Naive thymus-derived CD4-positive, alpha-beta T cell (primary cell): Measurements from ENCODE around the gene ATP13A2. TPM values are rescaled to one million over a fixed set of nuclear protein-coding genes. Genes with fewer than 3 reads are reported as not detected.
A peak's percentile ranks its signal among the peaks of the same experiment; 100 is the strongest.

Experiments
- ATAC-seq: fragments of 150-1000 bp; cut with Tn5 transposase; 2 replicates; pipeline ENCODE4 v1.10.0; 2021; ENCODE audit warnings: mild to moderate bottlenecking, moderate library complexity
- CTCF ChIA-PET: fragments of 350-600 bp; sonication (Branson Sonifier 250); formaldehyde crosslinking; loops from one replicate; lab custom pipeline; 2021; ENCODE audit warnings: antibody characterized with exemption; lab: Charles Lee
- POLR2A ChIA-PET: fragments of 350-600 bp; sonication (Branson Sonifier 250); formaldehyde crosslinking; loops from one replicate; lab custom pipeline; 2021; ENCODE audit warnings: antibody characterized with exemption, inconsistent platforms; lab: Charles Lee
- DNase-seq, 9 donors: peaks; one replicate each; pipeline versions ENCODE4 v3.0.0 to v3.0.0-alpha.2; 2020 to 2022; ENCODE audit warnings: mixed read lengths in 1 of 9
- H3K27ac ChIP-seq: one replicate; pipeline ENCODE4 v1.7.0; 2013; ENCODE audit warnings: mild to moderate bottlenecking, low read depth, low read length, moderate library complexity
- H3K27me3 ChIP-seq, 2 donors: one replicate each; pipeline ENCODE4 v1.7.0; 2013; ENCODE audit warnings: low read length in 2 of 2, mild to moderate bottlenecking in 2 of 2, moderate library complexity in 2 of 2; ENCODE audit not compliant: control insufficient read depth in 2 of 2, insufficient read depth in 2 of 2
- H3K36me3 ChIP-seq, 3 experiments: 1 replicate in 2 of 3; 2 replicates in 1 of 3; pipeline ENCODE4 v1.7.0; 2013; ENCODE audit warnings: low read length in 3 of 3, mild to moderate bottlenecking in 3 of 3, moderate library complexity in 1 of 3; ENCODE audit not compliant: insufficient read depth in 3 of 3, control insufficient read depth in 2 of 3
- H3K4me1 ChIP-seq, 2 donors: one replicate each; pipeline ENCODE4 v1.7.0; 2013; ENCODE audit warnings: low read length in 2 of 2, mild to moderate bottlenecking in 2 of 2, moderate library complexity in 1 of 2; ENCODE audit not compliant: control insufficient read depth in 2 of 2, insufficient read depth in 2 of 2
- H3K4me3 ChIP-seq: 2 replicates; pipeline ENCODE4 v1.7.0; 2013; ENCODE audit warnings: mild to moderate bottlenecking, low read length
- H3K9me3 ChIP-seq, 3 experiments: 1 replicate in 2 of 3; 2 replicates in 1 of 3; pipeline ENCODE4 v1.7.0; 2013; ENCODE audit warnings: low read length in 3 of 3; ENCODE audit not compliant: control insufficient read depth in 2 of 3
- H3K27ac Mint-ChIP-seq, 9 donors: one replicate each; pipeline ENCODE4 v1.8.0; 2020 to 2022; ENCODE audit warnings: mixed read lengths in 9 of 9, mild to moderate bottlenecking in 8 of 9, moderate library complexity in 5 of 9, inconsistent platforms in 2 of 9
- H3K27me3 Mint-ChIP-seq, 5 donors: one replicate each; pipeline ENCODE4 v1.8.0; 2021 to 2022; ENCODE audit warnings: mixed read lengths in 5 of 5, mild to moderate bottlenecking in 1 of 5
- H3K36me3 Mint-ChIP-seq, 5 donors: one replicate each; pipeline ENCODE4 v1.8.0; 2020 to 2022; ENCODE audit warnings: mixed read lengths in 5 of 5, mild to moderate bottlenecking in 3 of 5, inconsistent platforms in 1 of 5
- H3K4me1 Mint-ChIP-seq, 7 donors: one replicate each; pipeline ENCODE4 v1.8.0; 2020 to 2022; ENCODE audit warnings: mixed read lengths in 7 of 7, mild to moderate bottlenecking in 3 of 7, inconsistent platforms in 1 of 7
- H3K4me3 Mint-ChIP-seq, 10 donors: one replicate each; pipeline ENCODE4 v1.8.0; 2020 to 2022; ENCODE audit warnings: mild to moderate bottlenecking in 10 of 10, mixed read lengths in 10 of 10, moderate library complexity in 6 of 10, inconsistent platforms in 2 of 10
- H3K9me3 Mint-ChIP-seq, 11 donors: one replicate each; pipeline ENCODE4 v1.8.0; 2020 to 2022; ENCODE audit warnings: mixed read lengths in 11 of 11, mild to moderate bottlenecking in 4 of 11, inconsistent platforms in 1 of 11, moderate library complexity in 1 of 11
- intact Hi-C, 2 donors: fragments of 100-400 bp; cut with micrococcal nuclease; formaldehyde crosslinking; loops; one replicate each; pipeline ENCODE4 v1.15.1; 2023
- polyA plus RNA-seq, 2 donors: library from polyadenylated mRNA; unstranded; fragments of 300-500 nt; fragmentation: Illumina TruSeq; gene quantifications; one replicate each; pipeline ENCODE4 v1.2.3, GENCODE V29; 2021
- total RNA-seq, 6 experiments: library from RNA in 5 of 6; stranded (reverse) in 5 of 6; gene quantifications; 1 replicate in 5 of 6; 2 replicates in 1 of 6; pipeline ENCODE4 v1.2.3 and lab custom pipeline; 2021 to 2026

The ATP13A2 gene
- total and polyA plus RNA-seq, 7 experiments from 2014 or later = 25.6 to 59.1 (median 42.1) TPM

GRCh38 chr1:17004466-17005364 lies 7.0 kb downstream of the ATP13A2 start:
- Histone ChIP-seq H3K27ac (no peak overlapping the region), H3K27me3 (no peaks in the 10 kb centered on the region), H3K4me1 (no peaks in the 10 kb centered on the region), H3K36me3 (peaks cover 0 to 54% (median 3%) of the 10 kb centered on the region in 3 experiments), H3K9me3 (no peaks in the 10 kb centered on the region), H3K4me3 (no peak overlapping the region)
- Mint-ChIP-seq H3K4me1 (peaks cover 0 to 5% (median 1%) of the 10 kb centered on the region in 7 donors), H3K27ac (no peak overlapping the region), H3K4me3 (no peak overlapping the region), H3K36me3 (peaks cover 0 to 27% (median 7%) of the 10 kb centered on the region in 5 donors), H3K9me3 (no peaks in the 10 kb centered on the region), H3K27me3 (no peaks in the 10 kb centered on the region)
- CTCF ChIA-PET = no interaction called here
- intact Hi-C loops = no loop called here
- DNase-seq (no peak), ATAC-seq (no peak)
- POLR2A ChIA-PET = no interaction called here

- DNase-seq (no peak), ATAC-seq (no peak)
- H3K36me3 ChIP-seq = peaks cover 0 to 74% (median 3%) of the 10 kb centered on the region in 3 experiments
- Mint-ChIP-seq H3K36me3 (peaks cover 4 to 39% (median 9%) of the 10 kb centered on the region in 5 donors), H3K27ac (no peak overlapping the region), H3K9me3 (no peaks in the 10 kb centered on the region), H3K4me1 (peaks cover 0 to 1% (median 0%) of the 10 kb centered on the region in 7 donors), H3K27me3 (no peaks in the 10 kb centered on the region), H3K4me3 (no peak overlapping the region)
- H3K27ac ChIP-seq = no peak overlapping the region
- ChIA-PET CTCF (no interaction called here), POLR2A (no interaction called here)
- intact Hi-C loops = no loop called here
- no peaks in the 10 kb centered on the region for H3K27me3 ChIP-seq
- no peak overlapping the region for H3K4me3 ChIP-seq
- no peaks in the 10 kb centered on the region for H3K9me3 ChIP-seq
- no peaks in the 10 kb centered on the region for H3K4me1 ChIP-seq
These were observed 9.2 kb downstream of the ATP13A2 start for GRCh38 chr1:17002524-17002902.

GRCh38 chr1:17001760-17002523 lies 9.8 kb downstream of the ATP13A2 start:
- intact Hi-C loops = no loop called here
- Histone ChIP-seq H3K27ac (no peak overlapping the region), H3K9me3 (no peaks in the 10 kb centered on the region), H3K4me3 (no peak overlapping the region), H3K4me1 (no peaks in the 10 kb centered on the region), H3K36me3 (peaks cover 0 to 74% (median 3%) of the 10 kb centered on the region in 3 experiments), H3K27me3 (no peaks in the 10 kb centered on the region)
- ATAC-seq (no peak), DNase-seq (no peak)
- Mint-ChIP-seq H3K9me3 (no peaks in the 10 kb centered on the region), H3K27ac (no peak overlapping the region), H3K4me1 (peaks cover 0 to 1% (median 0%) of the 10 kb centered on the region in 7 donors), H3K4me3 (no peak overlapping the region), H3K27me3 (no peaks in the 10 kb centered on the region), H3K36me3 (peaks cover 4 to 42% (median 9%) of the 10 kb centered on the region in 5 donors)
- POLR2A ChIA-PET = interaction anchor here (0.7 to 0.8 kb wide), 2 partner anchors 63 to 68 kb away, joined by 3 to 11 read pairs; no protein-coding TSS in a partner anchor
- CTCF ChIA-PET = no interaction called here

- Histone ChIP-seq H3K9me3 (no peaks in the 10 kb centered on the region), H3K4me1 (no peaks in the 10 kb centered on the region), H3K27me3 (no peaks in the 10 kb centered on the region), H3K4me3 (no peak overlapping the region), H3K36me3 (peaks cover 0 to 75% (median 3%) of the 10 kb centered on the region in 3 experiments), H3K27ac (no peak overlapping the region)
- Mint-ChIP-seq H3K4me3 (no peak overlapping the region), H3K36me3 (peaks cover 5 to 56% (median 9%) of the 10 kb centered on the region in 5 donors), H3K4me1 (peaks cover 0 to 1% (median 0%) of the 10 kb centered on the region in 7 donors), H3K27me3 (no peaks in the 10 kb centered on the region), H3K9me3 (no peaks in the 10 kb centered on the region), H3K27ac (peak overlapping the region in 1 of 9 donors; percentile 43)
- CTCF ChIA-PET = no interaction called here
- no peak for DNase-seq
- intact Hi-C loops = no loop called here
- POLR2A ChIA-PET = interaction anchor here (1.3 kb wide), 1 partner anchor 8 kb away, joined by 3 read pairs; no protein-coding TSS in a partner anchor
- ATAC-seq = no peak
These were observed 11.9 kb downstream of the ATP13A2 start for GRCh38 chr1:16999863-17000262.

GRCh38 chr1:16998589-16998988 lies 13.1 kb downstream of the ATP13A2 start:
- Mint-ChIP-seq H3K36me3 (peaks cover 3 to 48% (median 5%) of the 10 kb centered on the region in 5 donors), H3K27me3 (no peaks in the 10 kb centered on the region), H3K9me3 (no peaks in the 10 kb centered on the region), H3K27ac (no peak overlapping the region), H3K4me3 (no peak overlapping the region), H3K4me1 (peaks cover 0 to 1% (median 0%) of the 10 kb centered on the region in 7 donors)
- intact Hi-C loops = no loop called here
- ChIA-PET POLR2A (interaction anchor here (1.3 kb wide), 1 partner anchor 10 kb away, joined by 3 read pairs; no protein-coding TSS in a partner anchor), CTCF (no interaction called here)
- no peaks in the 10 kb centered on the region for H3K9me3 ChIP-seq
- peaks cover 0 to 68% (median 0%) of the 10 kb centered on the region in 3 experiments for H3K36me3 ChIP-seq
- DNase-seq (no peak), ATAC-seq (no peak)
- no peaks in the 10 kb centered on the region for H3K27me3 ChIP-seq
- H3K4me3 ChIP-seq = no peak overlapping the region
- H3K27ac ChIP-seq = no peak overlapping the region
- no peaks in the 10 kb centered on the region for H3K4me1 ChIP-seq

- ATAC-seq (no peak), DNase-seq (no peak)
- Histone ChIP-seq H3K4me3 (no peak overlapping the region), H3K9me3 (no peaks in the 10 kb centered on the region), H3K27me3 (no peaks in the 10 kb centered on the region), H3K36me3 (peaks cover 0 to 63% (median 0%) of the 10 kb centered on the region in 3 experiments), H3K4me1 (no peaks in the 10 kb centered on the region), H3K27ac (no peak overlapping the region)
- Mint-ChIP-seq H3K27me3 (no peaks in the 10 kb centered on the region), H3K36me3 (peaks cover 3 to 36% (median 5%) of the 10 kb centered on the region in 5 donors), H3K9me3 (no peaks in the 10 kb centered on the region), H3K27ac (no peak overlapping the region), H3K4me3 (no peak overlapping the region), H3K4me1 (peaks cover 0 to 1% (median 0%) of the 10 kb centered on the region in 7 donors)
- intact Hi-C loops = no loop called here
- ChIA-PET CTCF (interaction anchor here (0.6 kb wide), 1 partner anchor 714 kb away, joined by 4 read pairs; no protein-coding TSS in a partner anchor), POLR2A (no interaction called here)
These were observed 14.9 kb downstream of the ATP13A2 start for GRCh38 chr1:16996845-16997244.
